Measurements from ENCODE around the gene ZNF423.

Gene ZNF423

GRCh38 chr16:49490321-49490705 is 365.6 kb downstream of the ZNF423 start:
- Histone ChIP-seq H3K36me3 (ENCODE audit: insufficient read depth, low read length) (no peaks in the 10 kb centered on the region), H3K4me3 (ENCODE audit: low read depth, low read length, poor library complexity, severe bottlenecking) (no peak overlapping the region), H3K9me3 (ENCODE audit: low read length) (no peaks in the 10 kb centered on the region), H3F3A (ENCODE audit: insufficient read depth, low read length) (no peaks in the 10 kb centered on the region), H3K4me2 (ENCODE audit: low read length) (no peak overlapping the region), H3K27me3 (ENCODE audit: insufficient read depth, low read length) (no peaks in the 10 kb centered on the region; the same call in 1 of the 2 replicates), H3K4me1 (ENCODE audit: insufficient read depth, low read length, severe bottlenecking) (peaks cover 6% of the 10 kb centered on the region), H3K27ac (ENCODE audit: low read depth, low read length, poor library complexity, severe bottlenecking) (no peak overlapping the region), H2AFZ (ENCODE audit: low read length) (no peak overlapping the region), H3K79me2 (ENCODE audit: insufficient read depth, low read length) (no peaks in the 10 kb centered on the region), H3K9me2 (ENCODE audit: low read depth, low read length) (no peaks in the 10 kb centered on the region), H4K20me1 (ENCODE audit: insufficient read depth, low read length) (no peaks in the 10 kb centered on the region), H3K9ac (ENCODE audit: low read length) (no peak overlapping the region)
- TF ChIP-seq CTCF (IDR thresholded peaks at IDR 0.05; ENCODE audit: low read length) (no peak), EZH2 (IDR thresholded peaks at IDR 0.05; ENCODE audit: borderline replicate concordance, low read length) (no peak)

GRCh38 chr16:49489686-49490320 is 366.1 kb downstream of the ZNF423 start:
- Histone ChIP-seq H4K20me1 (ENCODE audit: insufficient read depth, low read length) (no peaks in the 10 kb centered on the region), H3K9me3 (ENCODE audit: low read length) (no peaks in the 10 kb centered on the region), H3K79me2 (ENCODE audit: insufficient read depth, low read length) (no peaks in the 10 kb centered on the region), H3K36me3 (ENCODE audit: insufficient read depth, low read length) (no peaks in the 10 kb centered on the region), H3K4me1 (ENCODE audit: insufficient read depth, low read length, severe bottlenecking) (peaks cover 6% of the 10 kb centered on the region), H3K27me3 (ENCODE audit: insufficient read depth, low read length) (no peaks in the 10 kb centered on the region; the same call in 1 of the 2 replicates), H3K9me2 (ENCODE audit: low read depth, low read length) (no peaks in the 10 kb centered on the region), H3K27ac (ENCODE audit: low read depth, low read length, poor library complexity, severe bottlenecking) (no peak overlapping the region), H3K9ac (ENCODE audit: low read length) (no peak overlapping the region), H3K4me3 (ENCODE audit: low read depth, low read length, poor library complexity, severe bottlenecking) (no peak overlapping the region), H3K4me2 (ENCODE audit: low read length) (no peak overlapping the region), H2AFZ (ENCODE audit: low read length) (no peak overlapping the region), H3F3A (ENCODE audit: insufficient read depth, low read length) (no peaks in the 10 kb centered on the region)
- 0 out of 2 replicates have a peak, but pooled peaks have one; percentile 13 for TF ChIP-seq CTCF (IDR thresholded peaks at IDR 0.05; ENCODE audit: low read length)
- no peak for TF ChIP-seq EZH2 (IDR thresholded peaks at IDR 0.05; ENCODE audit: borderline replicate concordance, low read length)

GRCh38 chr16:49488740-49489525 is 367.0 kb downstream of the ZNF423 start:
- no peak overlapping the region for H2AFZ ChIP-seq (ENCODE audit: low read length)
- H3K4me3 ChIP-seq (ENCODE audit: low read depth, low read length, poor library complexity, severe bottlenecking) = no peak overlapping the region
- H3K4me2 ChIP-seq (ENCODE audit: low read length) = no peak overlapping the region

More at GRCh38 chr16:49488740-49489525, 367.0 kb downstream of the ZNF423 start:
- no peaks in the 10 kb centered on the region for H4K20me1 ChIP-seq (ENCODE audit: insufficient read depth, low read length)
- no peak overlapping the region for H3K27ac ChIP-seq (ENCODE audit: low read depth, low read length, poor library complexity, severe bottlenecking)
- H3K4me1 ChIP-seq (ENCODE audit: insufficient read depth, low read length, severe bottlenecking) = peaks cover 6% of the 10 kb centered on the region
- no peak overlapping the region for H3K9ac ChIP-seq (ENCODE audit: low read length)
- TF ChIP-seq EZH2 (IDR thresholded peaks at IDR 0.05; ENCODE audit: borderline replicate concordance, low read length) (no peak), CTCF (IDR thresholded peaks at IDR 0.05; ENCODE audit: low read length) (no peak)
- H3F3A ChIP-seq (ENCODE audit: insufficient read depth, low read length) = no peaks in the 10 kb centered on the region
- H3K9me2 ChIP-seq (ENCODE audit: low read depth, low read length) = no peaks in the 10 kb centered on the region
- H3K9me3 ChIP-seq (ENCODE audit: low read length) = no peaks in the 10 kb centered on the region
- H3K36me3 ChIP-seq (ENCODE audit: insufficient read depth, low read length) = no peaks in the 10 kb centered on the region
- H3K79me2 ChIP-seq (ENCODE audit: insufficient read depth, low read length) = no peaks in the 10 kb centered on the region
- H3K27me3 ChIP-seq (ENCODE audit: insufficient read depth, low read length) = no peaks in the 10 kb centered on the region; the same call in 1 of the 2 replicates
